ENCODE data around the gene MCAT. TPM values are rescaled to one million over a fixed set of nuclear protein-coding genes. Genes with fewer than 3 reads are reported as not detected.

The MCAT gene
- total RNA-seq, 1 donor, result 21.4 TPM

GRCh38 chr22:43169310-43170130 is 26.3 kb upstream of the MCAT start:
- Histone ChIP-seq H3K27me3 (ENCODE audit: insufficient read depth, low read length) (no peaks in the 10 kb centered on the region), H3K4me3 (ENCODE audit: insufficient read depth, low read length) (no peak overlapping the region), H3K4me2 (ENCODE audit: insufficient read depth, low read length) (no peak overlapping the region), H3K36me3 (ENCODE audit: insufficient read depth, low read length) (peaks cover 18% of the 10 kb centered on the region), H4K20me1 (ENCODE audit: insufficient read depth, low read length) (peaks cover 2% of the 10 kb centered on the region), H3K4me1 (ENCODE audit: insufficient read depth, low read length) (peaks cover 3% of the 10 kb centered on the region), H3K79me2 (ENCODE audit: insufficient read depth, low read length) (no peaks in the 10 kb centered on the region), H3K27ac (ENCODE audit: low read depth, low read length) (no peak overlapping the region), H2AFZ (ENCODE audit: low read length) (no peak overlapping the region), H3K9me3 (ENCODE audit: low read depth, low read length) (no peaks in the 10 kb centered on the region)
- no peak for TF ChIP-seq CTCF (IDR thresholded peaks at IDR 0.05; ENCODE audit: extremely low read depth, low read depth, low read length)
- DNase-seq (ENCODE audit: insufficient read length, low spot score, missing footprints), result peak; percentile 59

GRCh38 chr22:43168471-43169309 is 25.5 kb upstream of the MCAT start:
- H3K4me1 ChIP-seq (ENCODE audit: insufficient read depth, low read length), result peaks cover 3% of the 10 kb centered on the region
- H3K36me3 ChIP-seq (ENCODE audit: insufficient read depth, low read length), result peaks cover 14% of the 10 kb centered on the region
- H3K79me2 ChIP-seq (ENCODE audit: insufficient read depth, low read length), result no peaks in the 10 kb centered on the region
- H4K20me1 ChIP-seq (ENCODE audit: insufficient read depth, low read length), result peaks cover 2% of the 10 kb centered on the region
- H3K4me3 ChIP-seq (ENCODE audit: insufficient read depth, low read length), result no peak overlapping the region
- no peak overlapping the region for H3K27ac ChIP-seq (ENCODE audit: low read depth, low read length)
- H3K9me3 ChIP-seq (ENCODE audit: low read depth, low read length), result no peaks in the 10 kb centered on the region
- no peak overlapping the region for H3K4me2 ChIP-seq (ENCODE audit: insufficient read depth, low read length)
- no peaks in the 10 kb centered on the region for H3K27me3 ChIP-seq (ENCODE audit: insufficient read depth, low read length)
- H2AFZ ChIP-seq (ENCODE audit: low read length), result no peak overlapping the region
- DNase-seq (ENCODE audit: insufficient read length, low spot score, missing footprints), result peak; percentile 97
- TF ChIP-seq CTCF (IDR thresholded peaks at IDR 0.05; ENCODE audit: extremely low read depth, low read depth, low read length), result no peak

- peaks cover 7% of the 10 kb centered on the region for H4K20me1 ChIP-seq (ENCODE audit: insufficient read depth, low read length)
- no peaks in the 10 kb centered on the region for H3K79me2 ChIP-seq (ENCODE audit: insufficient read depth, low read length)
- H2AFZ ChIP-seq (ENCODE audit: low read length), result no peak overlapping the region
- DNase-seq (ENCODE audit: insufficient read length, low spot score, missing footprints), result peak; percentile 74
- peaks cover 14% of the 10 kb centered on the region for H3K36me3 ChIP-seq (ENCODE audit: insufficient read depth, low read length)
- H3K9me3 ChIP-seq (ENCODE audit: low read depth, low read length), result no peaks in the 10 kb centered on the region
- peaks cover 3% of the 10 kb centered on the region for H3K4me1 ChIP-seq (ENCODE audit: insufficient read depth, low read length)
- H3K4me3 ChIP-seq (ENCODE audit: insufficient read depth, low read length), result no peak overlapping the region
- TF ChIP-seq CTCF (IDR thresholded peaks at IDR 0.05; ENCODE audit: extremely low read depth, low read depth, low read length), result no peak
- no peak overlapping the region for H3K27ac ChIP-seq (ENCODE audit: low read depth, low read length)
- no peak overlapping the region for H3K4me2 ChIP-seq (ENCODE audit: insufficient read depth, low read length)
- no peaks in the 10 kb centered on the region for H3K27me3 ChIP-seq (ENCODE audit: insufficient read depth, low read length)
Measured at GRCh38 chr22:43167001-43167589, 23.9 kb upstream of the MCAT start.
